IPS DF 4.7 (cell line): ENCODE results near the gene ADAMTS16.
A peak's percentile ranks its signal among the peaks of the same experiment; 100 is the strongest.

Source experiments
- DNase-seq: peaks from one replicate; pipeline ENCODE4 v3.0.0-alpha.2; 2013; ENCODE audit warnings: low spot score; ENCODE audit errors: extremely low read depth

ADAMTS16 gene

GRCh38 chr5:5314626-5315025, 174.5 kb downstream of the ADAMTS16 start:
- no peak for DNase-seq

DNA sequence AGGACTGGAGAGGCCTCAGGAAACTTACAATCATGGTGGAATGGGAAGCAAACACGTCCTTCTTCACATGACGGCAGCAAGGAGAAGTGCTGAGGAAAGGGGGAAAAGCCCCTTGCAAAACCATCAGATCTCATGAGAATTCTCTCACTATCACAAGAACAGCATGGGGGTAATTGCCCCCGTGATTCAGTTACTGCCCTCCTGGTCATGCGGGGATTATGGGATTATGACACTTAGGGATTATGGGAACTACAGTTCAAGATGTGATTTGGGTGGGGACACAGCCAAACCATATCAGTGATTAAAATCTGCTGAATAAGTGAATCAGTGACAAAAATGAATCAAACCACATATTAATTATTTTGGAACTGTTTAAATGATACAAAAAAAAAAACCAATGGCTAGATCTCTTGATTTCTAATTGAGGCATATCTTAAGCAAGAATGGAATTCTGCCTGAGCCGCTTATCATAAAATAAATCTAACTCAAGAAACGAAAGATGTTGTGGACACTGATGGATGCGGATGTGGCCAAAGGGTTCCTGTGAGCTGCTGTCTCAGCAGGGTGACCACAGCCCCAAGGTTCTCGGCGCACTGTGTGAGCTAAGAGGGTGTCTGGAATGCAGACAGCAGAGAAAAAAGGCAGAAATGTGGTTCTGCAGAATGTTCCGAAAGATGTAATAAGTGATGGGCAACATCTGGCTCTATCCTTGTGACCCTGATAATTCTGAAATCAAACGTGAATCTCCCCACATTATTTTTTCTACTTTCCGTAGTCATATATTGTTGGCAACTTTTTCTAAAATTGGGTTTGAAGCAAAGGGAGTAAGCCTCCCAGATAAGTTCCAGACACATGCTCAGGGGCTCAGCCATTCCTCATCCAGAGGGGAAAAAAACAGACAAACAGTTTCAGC, 175.2 kb downstream of the ADAMTS16 start:
- DNase-seq: no peak

DNA sequence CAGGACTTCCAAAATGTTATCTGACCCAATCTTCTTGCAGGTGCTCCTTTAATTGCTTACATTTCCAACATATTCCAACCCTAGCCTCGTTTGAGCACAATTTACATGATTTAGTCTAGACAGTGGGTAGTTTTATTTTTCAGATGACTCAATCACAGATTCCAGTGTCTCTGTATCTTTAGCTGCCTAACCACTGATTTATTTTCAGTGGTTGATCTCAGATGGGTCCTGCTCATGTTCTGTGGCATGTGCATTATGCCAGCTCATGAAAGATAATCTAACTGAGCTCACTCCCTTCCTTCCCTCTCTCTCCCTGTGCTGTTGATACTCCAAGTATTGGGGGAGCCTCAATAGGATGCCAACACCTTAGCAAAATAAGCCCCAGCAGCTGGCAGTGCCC, 176.2 kb downstream of the ADAMTS16 start:
- DNase-seq: no peak

DNA sequence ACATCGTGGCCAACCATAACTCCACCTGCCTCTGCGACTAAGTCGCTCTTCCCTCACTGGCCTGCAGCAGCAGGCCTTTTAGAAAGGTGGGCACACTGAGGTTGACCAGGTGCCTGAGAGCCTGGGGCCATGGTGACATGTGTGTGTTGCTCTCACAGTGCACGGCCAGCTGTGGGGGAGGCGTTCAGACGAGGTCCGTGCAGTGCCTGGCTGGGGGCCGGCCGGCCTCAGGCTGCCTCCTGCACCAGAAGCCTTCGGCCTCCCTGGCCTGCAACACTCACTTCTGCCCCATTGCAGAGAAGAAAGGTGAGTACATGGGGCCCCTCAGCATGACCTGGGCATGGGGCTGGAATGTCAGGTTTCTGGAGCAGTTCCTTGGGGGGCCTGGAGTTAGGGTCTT, 177.8 kb downstream of the ADAMTS16 start:
- DNase-seq: no peak

DNA sequence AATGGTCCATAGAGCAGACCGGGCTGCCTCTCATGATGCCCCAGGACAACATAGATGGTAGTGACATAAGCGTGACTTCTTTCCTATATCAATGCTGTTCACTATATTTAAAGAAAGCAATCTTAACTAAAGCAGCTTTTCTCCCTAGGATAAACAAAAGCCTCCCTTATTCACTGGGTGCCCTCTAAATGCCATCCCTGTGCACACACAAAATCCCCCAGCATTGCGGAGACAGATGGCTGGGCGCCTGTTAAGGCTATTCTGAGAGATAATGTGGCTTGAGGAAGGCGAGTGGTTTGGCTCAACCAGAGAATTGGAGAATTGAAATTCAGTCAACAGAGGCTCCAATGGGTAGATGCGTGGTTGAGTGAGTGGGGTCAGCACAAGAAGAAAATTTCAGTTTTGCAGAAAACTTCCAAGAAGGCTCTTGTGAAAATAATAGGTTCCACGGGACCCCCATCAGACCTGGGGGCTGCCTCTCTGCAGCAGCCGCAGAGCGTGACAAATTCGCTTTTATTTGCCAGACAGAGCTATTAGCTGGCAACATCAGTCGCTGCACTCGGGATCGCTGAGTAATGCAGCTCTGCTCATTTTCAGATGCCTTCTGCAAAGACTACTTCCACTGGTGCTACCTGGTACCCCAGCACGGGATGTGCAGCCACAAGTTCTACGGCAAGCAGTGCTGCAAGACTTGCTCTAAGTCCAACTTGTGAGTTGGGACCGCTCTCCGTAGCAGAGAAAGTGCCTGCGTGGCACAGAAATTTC, 178.5 kb downstream of the ADAMTS16 start:
- DNase-seq: no peak

GRCh38 chr5:5320062-5320805, 180.1 kb downstream of the ADAMTS16 start:
- DNase-seq: no peak

DNA sequence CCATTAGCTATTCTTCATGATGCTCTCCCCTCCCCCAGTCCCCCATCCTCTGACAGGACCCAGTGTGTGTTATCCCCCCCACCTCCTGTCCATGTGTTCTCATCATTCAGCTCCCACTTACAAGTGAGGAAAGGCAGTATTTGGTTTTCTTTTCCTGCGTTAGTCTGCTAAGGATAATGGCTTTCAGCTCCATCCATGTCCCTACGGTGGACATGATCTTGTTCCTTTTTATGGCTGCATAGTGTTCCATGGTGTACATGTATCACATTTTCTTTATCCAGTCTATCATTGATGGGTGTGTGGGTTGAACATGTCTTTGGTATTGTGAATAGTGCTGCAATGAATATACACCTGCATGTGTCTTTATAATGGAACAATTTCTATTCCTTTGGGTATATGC, 181.0 kb downstream of the ADAMTS16 start:
- no peak for DNase-seq

GRCh38 chr5:5323551-5323950, 183.4 kb downstream of the ADAMTS16 start:
- DNase-seq: no peak

DNA sequence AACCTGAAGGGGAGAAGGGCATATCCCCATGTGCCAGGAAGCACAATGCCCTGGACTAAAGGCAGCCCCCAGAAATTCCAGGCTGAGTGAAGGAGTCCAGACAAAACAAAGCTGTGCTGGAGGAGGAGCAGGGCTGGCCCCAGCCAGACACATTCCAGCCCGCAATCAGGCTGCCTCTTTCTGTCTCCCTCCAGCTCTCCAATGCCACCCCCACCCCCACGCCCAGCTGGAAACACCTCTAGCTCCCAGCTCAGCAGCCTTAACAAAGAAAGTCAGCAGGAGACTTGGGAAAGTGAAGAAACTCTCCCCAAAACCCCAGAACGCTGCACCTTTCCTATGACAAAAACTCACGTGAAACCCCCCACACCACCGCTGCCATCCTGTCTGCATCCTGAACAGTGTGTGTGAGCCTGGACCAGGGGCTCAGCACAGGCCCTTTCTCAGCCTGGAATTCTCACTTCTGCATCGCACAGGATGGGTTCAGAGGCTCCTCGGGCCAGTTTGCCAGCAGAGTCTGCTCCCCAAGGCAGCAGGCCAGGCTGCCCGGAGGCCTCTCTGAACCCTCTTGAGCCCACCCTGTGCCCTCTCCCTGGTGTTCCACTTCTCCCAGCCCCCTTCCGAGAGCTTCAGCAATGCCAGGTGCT, 186.1 kb downstream of the ADAMTS16 start:
- no peak for DNase-seq

GRCh38 chr5:5327126-5327525, 187.0 kb downstream of the ADAMTS16 start:
- no peak for DNase-seq

DNA sequence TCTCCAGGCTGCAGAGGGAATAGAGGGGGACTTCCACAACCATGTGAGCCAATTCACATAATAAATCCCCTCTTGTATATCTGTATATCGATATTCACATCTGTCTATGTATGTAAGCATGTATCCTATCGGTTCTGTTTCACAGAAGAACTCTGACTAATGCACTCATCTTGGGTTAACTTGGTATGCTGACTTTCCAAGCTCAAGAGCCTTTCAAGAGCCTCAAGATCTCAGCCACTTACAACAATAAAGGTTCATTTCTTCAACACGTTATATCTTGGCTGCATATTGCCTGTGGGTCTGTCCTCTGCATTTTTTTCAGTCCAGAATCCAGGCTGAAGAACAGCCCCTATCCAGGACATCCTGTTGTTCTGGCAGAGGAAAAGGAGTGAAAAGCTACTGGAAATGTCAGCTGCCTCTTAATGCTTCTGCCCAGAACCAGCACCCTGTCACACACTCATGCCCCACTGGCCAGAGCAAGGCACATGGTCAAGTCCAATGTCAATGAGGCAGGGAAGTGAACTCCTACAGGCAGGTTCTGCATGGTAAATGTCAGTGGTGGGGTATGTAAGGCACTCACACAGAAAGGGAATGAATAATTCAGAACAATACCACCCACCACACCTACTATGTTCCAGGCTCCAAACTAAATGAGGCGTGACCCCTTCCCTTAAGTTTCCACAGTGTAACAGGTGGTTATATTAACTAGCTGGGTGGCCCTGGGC, 190.8 kb downstream of the ADAMTS16 start:
- no peak for DNase-seq

- DNase-seq: no peak
Measured at GRCh38 chr5:5331848-5332247, 191.7 kb downstream of the ADAMTS16 start.

GRCh38 chr5:5332287-5332686, 192.2 kb downstream of the ADAMTS16 start:
- no peak for DNase-seq

DNA sequence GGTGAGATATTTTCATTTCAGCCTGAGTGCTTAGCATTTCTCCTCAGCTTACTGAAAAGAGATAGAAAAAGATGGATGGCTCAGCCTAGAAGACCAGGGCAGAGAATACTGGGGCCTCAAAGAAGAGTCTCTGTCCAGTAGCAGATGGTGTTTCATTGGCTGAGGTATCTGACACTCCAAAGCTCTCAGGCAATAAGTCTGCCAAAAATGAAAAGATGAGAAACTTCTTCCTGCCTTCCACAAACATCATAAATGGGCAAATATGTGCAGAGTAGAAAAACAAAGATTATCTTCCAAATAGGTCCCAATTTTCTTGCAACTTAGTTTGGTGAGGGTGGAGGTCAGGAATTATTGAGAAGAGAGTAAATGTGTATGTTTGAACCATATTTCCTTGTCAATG, 195.0 kb downstream of the ADAMTS16 start:
- DNase-seq: no peak

- no peak for DNase-seq
Measured at GRCh38 chr5:5335700-5336264, 195.7 kb downstream of the ADAMTS16 start.

DNA sequence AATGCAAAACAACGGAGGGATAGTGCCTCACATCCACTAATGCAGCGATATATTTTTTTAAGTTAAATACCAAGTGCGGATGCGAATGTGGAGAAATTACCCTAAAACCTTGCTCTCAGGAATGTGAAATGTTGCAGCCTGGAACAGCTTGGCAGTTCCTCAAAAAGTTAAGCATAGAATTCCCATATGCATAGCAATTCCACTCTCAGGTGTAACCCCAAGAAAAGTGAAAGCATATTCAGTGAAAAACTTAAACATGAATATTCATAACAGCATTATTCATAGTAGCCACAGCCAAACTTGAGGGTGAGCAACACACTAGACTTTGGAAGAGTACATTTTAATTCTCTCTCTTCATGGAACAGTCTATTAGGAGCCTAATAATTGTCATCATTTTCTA, 199.1 kb downstream of the ADAMTS16 start:
- no peak for DNase-seq

- peak; percentile 38 for DNase-seq
Measured at GRCh38 chr5:5340206-5340729, 200.1 kb downstream of the ADAMTS16 start.

DNA sequence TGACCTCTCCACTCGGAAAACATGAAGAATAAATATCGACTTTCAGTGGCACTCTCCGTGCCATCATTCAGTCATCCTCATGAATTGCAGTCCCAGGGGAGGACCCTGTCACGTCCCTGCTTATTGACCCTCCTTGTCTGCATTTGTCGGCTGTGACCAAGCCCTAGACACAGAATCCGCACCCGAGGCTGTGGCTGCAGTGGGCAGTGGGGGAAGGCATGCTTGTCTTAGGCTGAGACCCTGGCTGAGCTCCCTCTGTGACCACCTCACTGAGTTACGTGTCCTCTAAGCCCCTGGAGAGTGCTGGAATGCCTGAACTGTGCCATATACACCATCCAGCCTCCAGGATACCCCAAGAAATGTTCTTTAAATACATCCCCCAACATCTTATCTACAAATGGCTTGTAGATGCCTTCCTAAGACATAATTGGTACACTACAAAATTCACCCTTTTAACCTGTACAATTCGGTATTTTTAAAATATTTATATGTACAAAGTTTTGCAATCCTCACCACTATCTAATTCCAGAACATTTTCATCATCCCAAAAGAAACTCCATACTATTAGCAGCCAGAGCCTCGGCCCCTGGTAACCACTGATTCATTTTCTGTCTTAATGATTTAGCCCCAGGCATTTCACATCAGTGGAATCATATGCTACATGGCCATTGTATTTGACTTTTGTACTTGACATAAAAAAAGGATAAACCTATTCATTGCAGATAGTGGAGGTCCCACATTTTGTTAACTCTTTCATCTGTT, 201.6 kb downstream of the ADAMTS16 start:
- no peak for DNase-seq

DNA sequence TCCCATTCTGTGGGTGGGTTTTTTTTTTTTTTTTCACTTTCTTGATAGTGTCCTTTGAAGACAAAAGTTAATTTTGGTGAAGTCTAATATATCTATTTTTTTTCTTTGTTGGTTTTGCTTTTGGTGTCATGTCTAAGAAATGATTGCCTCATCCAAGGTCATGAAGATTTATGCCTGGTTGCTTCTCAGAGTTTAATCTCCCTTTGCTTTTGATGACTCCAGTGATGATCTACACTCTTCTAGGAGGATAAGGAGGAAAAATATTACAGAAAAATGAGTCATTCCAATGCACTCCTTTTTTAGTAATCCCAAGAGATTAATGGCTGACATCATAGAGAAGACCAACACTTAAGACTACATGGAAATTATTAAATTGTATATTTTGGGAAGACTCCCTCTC, 202.7 kb downstream of the ADAMTS16 start:
- no peak for DNase-seq
